Measurements from ENCODE around the gene INCA1. TPM values are rescaled to one million over a fixed set of nuclear protein-coding genes. Genes with fewer than 3 reads are reported as not detected.

The INCA1 gene
- total and polyA plus RNA-seq, 2 of the 13 experiments (the other 11 are each of a cell fraction or from before 2014, with no cell fraction given), result 0.93 to 2.6 TPM

- in situ Hi-C loops (cut with HindIII; ENCODE audit: extremely low pct_ligation_motif_present, low pct_unique_long_range_greater_than_20kb), result no loop called here
- no peak overlapping the region for H3K4me3 ChIP-seq (replicated peaks in 1 of 3; ENCODE audit: insufficient read depth in 1 of 3, low read depth in 2 of 3, low read length in 3 of 3)
- H3K36me3 ChIP-seq (replicated peaks in 1 of 2; ENCODE audit: control insufficient read depth in 1 of 2, insufficient read depth in 2 of 2, low read length in 2 of 2), result peaks cover 4 to 19% of the 10 kb centered on the region in 2 experiments
- H3K27ac ChIP-seq (ENCODE audit: extremely low read length, insufficient read depth, low read length), result no peak overlapping the region
- H3K27me3 ChIP-seq (ENCODE audit: control insufficient read depth in 1 of 2, insufficient read depth in 2 of 2, low read length in 2 of 2), result no peaks in the 10 kb centered on the region
- no peaks in the 10 kb centered on the region for H3K79me2 ChIP-seq (ENCODE audit: insufficient read depth, low read length)
- DNase-seq (ENCODE audit: low spot score) (no peak), ATAC-seq (no peak), FAIRE-seq (no peak)
- TF ChIP-seq ZNF260 (CRISPR knock-in tag; IDR thresholded peaks at IDR 0.05; ENCODE audit: borderline replicate concordance, low read depth) (no peak), UBTF (CRISPR knock-in tag; IDR thresholded peaks at IDR 0.05) (no peak), ZNF281 (CRISPR knock-in tag; IDR thresholded peaks at IDR 0.05; ENCODE audit: borderline replicate concordance) (no peak), TOE1 (CRISPR knock-in tag; IDR thresholded peaks at IDR 0.05) (no peak), MEIS1 (CRISPR knock-in tag; IDR thresholded peaks at IDR 0.05; ENCODE audit: borderline replicate concordance) (no peak), HDAC1 (CRISPR knock-in tag; IDR thresholded peaks at IDR 0.05) (no peak), DBP (CRISPR knock-in tag; IDR thresholded peaks at IDR 0.05; ENCODE audit: not compliant biosample characterization) (no peak)
- POLR2A ChIA-PET, result interaction anchor here (1.5 kb wide), 1 partner anchor 13 kb away, joined by 4 read pairs; no protein-coding TSS in a partner anchor
- no TSS peak for BruUV-seq (replicated peaks)
- H3K9me3 ChIP-seq (ENCODE audit: low read length), result no peaks in the 10 kb centered on the region
- peaks cover 19% of the 10 kb centered on the region for H3K4me1 ChIP-seq (ENCODE audit: insufficient read depth, low read length)
- no peak overlapping the region for H3K4me2 ChIP-seq (ENCODE audit: low read depth, low read length)
- CTCF ChIA-PET (ENCODE audit: low intra/inter-chr PET ratio, low total read pairs), result interaction anchor here (2.6 kb wide), 1 partner anchor 80 kb away, joined by 19 read pairs; no protein-coding TSS in a partner anchor
- H4K20me1 ChIP-seq (ENCODE audit: insufficient read depth, low read length), result 0 out of 2 replicates have a peak, but pooled peaks cover 4% of the 10 kb centered on the region
- WGBS (ENCODE audit: low lambda C conversion rate), result 79% methylated on average over 5 of the region's 5 CpGs
- no peak overlapping the region for H3K9ac ChIP-seq (ENCODE audit: insufficient read depth, low read depth, low read length)
- intact Hi-C loops (cut with micrococcal nuclease; ENCODE audit: unreplicated experiment), result no loop called here
- H2AFZ ChIP-seq (ENCODE audit: low read length), result no peak overlapping the region
These were observed 15.0 kb downstream of the INCA1 start for GRCh38 chr17:4982305-4982704.

All from HepG2 (cell line).